Measurements from ENCODE around the gene NEAT1.

The NEAT1 gene

DNA sequence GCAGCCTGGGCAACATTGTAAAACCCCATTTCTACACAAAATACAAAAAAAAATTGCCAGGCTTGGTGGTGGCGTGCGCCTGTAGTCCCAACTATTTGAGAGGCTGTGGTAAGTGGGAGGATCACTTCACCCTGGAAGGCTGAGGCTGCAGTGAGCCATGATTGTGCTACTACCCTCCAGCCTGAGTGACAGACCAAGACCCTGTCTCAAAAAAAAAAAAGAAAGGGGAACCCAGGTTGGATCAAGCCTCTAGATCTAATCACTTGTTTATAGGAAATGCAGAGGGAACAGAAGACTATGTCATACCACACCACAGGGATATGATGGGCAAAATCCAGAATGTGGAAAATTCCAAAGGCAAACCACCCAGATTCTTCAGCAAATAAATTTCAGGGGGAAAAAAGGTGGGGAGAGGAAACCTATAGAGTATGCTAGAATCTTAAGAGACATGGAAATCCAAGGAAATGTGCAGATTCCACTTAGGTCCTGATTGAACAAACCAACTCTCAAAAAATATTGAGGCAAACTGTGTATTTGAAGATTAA lies 59.8 kb downstream of the NEAT1 start:
- H3K9me3 Mint-ChIP-seq = no peaks in the 10 kb centered on the region
- no peak overlapping the region for H3K4me3 Mint-ChIP-seq
- CTCF ChIA-PET = interaction anchor here (0.7 kb wide), 1 partner anchor 406 kb away, joined by 3 read pairs; no protein-coding TSS in a partner anchor
- H3K36me3 Mint-ChIP-seq = no peaks in the 10 kb centered on the region
- H3K27ac Mint-ChIP-seq = peak overlapping the region; percentile 30
- H3K27me3 Mint-ChIP-seq = peaks cover 34% of the 10 kb centered on the region
- no peak for DNase-seq
- peaks cover 16% of the 10 kb centered on the region for H3K4me1 Mint-ChIP-seq

DNA sequence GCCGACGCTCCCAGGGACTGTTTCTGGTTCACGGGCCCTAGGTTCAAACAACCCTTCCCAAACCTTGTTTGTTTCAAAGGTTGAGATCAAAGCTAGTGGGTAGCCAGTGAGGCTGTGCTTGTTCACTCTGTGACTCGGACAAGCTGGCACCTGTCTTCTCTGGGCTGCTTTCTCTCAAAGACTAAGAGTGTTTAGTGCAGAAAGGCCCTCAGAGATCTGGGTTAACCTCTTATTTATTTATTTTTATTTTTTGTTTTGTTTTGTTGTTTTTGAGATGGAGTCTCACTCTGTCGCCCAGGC lies 63.3 kb downstream of the NEAT1 start:
- Mint-ChIP-seq H3K27me3 (peaks cover 41% of the 10 kb centered on the region), H3K4me1 (peaks cover 28% of the 10 kb centered on the region), H3K27ac (no peak overlapping the region), H3K9me3 (no peaks in the 10 kb centered on the region), H3K36me3 (no peaks in the 10 kb centered on the region), H3K4me3 (no peak overlapping the region)
- no peak for DNase-seq
- CTCF ChIA-PET = no interaction called here

DNA sequence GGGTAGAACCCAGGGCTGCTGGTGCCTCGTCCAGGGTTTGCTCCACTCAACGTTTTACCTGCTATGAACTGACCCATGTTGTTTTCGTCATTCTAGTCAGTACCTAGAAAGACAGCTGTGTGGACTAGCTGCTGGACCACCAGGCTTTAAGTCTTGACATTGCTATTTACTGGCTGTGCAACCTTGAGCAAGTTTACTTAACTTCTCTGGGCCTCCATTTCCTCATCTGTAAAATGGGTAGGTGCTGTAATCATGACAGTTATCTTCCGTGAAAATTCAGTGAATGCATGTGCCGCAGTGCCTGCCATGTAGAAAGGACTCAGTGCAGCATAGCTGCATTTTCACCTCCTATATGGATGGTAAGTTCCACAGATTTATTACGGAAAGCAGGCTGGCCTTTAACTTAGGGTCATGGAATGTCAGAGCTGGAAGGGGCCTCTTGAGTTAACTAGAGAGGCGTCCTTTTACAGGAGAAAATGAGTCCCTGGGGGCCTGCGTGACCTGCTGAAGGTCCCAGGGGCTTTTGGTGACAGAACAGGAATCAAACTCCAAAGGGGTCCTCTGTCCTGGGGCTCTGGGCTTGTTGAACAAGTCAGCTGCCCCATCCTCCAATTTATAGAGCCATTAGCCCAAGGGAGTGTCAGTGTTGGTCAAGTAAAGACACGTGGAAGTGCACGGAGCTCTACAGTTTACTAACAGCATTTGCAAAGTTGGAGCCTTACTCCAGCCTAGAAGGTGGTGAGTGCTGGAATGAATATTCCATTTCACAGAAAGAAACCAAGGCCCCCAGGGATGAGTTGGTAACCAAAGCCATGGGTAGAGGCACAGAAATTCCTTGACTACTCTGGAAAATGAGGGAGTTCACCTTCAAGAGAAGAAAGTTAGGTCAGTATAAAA lies 64.2 kb downstream of the NEAT1 start:
- CTCF ChIA-PET = interaction anchor here (1.1 to 1.3 kb wide), 2 partner anchors 24 to 137 kb away, joined by 3 to 4 read pairs; no protein-coding TSS in a partner anchor
- Mint-ChIP-seq H3K4me1 (peaks cover 35% of the 10 kb centered on the region), H3K9me3 (no peaks in the 10 kb centered on the region), H3K27me3 (peaks cover 36% of the 10 kb centered on the region), H3K36me3 (no peaks in the 10 kb centered on the region), H3K27ac (no peak overlapping the region), H3K4me3 (no peak overlapping the region)
- peak; percentile 8 for DNase-seq

GRCh38 chr11:65487467-65488272 lies 65.1 kb downstream of the NEAT1 start:
- Mint-ChIP-seq H3K9me3 (no peaks in the 10 kb centered on the region), H3K4me3 (no peak overlapping the region), H3K4me1 (peaks cover 40% of the 10 kb centered on the region), H3K27ac (peak overlapping the region; percentile 54), H3K27me3 (peaks cover 30% of the 10 kb centered on the region), H3K36me3 (no peaks in the 10 kb centered on the region)
- CTCF ChIA-PET = interaction anchor here (1.1 to 3.0 kb wide), 4 partner anchors 8 to 137 kb away, joined by 3 to 10 read pairs (median 4); no protein-coding TSS in a partner anchor
- DNase-seq = peak; percentile 44

GRCh38 chr11:65488273-65489034 lies 65.9 kb downstream of the NEAT1 start:
- Mint-ChIP-seq H3K27ac (peak overlapping the region; percentile 54), H3K4me1 (peaks cover 48% of the 10 kb centered on the region), H3K9me3 (no peaks in the 10 kb centered on the region), H3K27me3 (peaks cover 30% of the 10 kb centered on the region), H3K4me3 (no peak overlapping the region), H3K36me3 (no peaks in the 10 kb centered on the region)
- no peak for DNase-seq
- CTCF ChIA-PET = interaction anchor here (1.3 to 3.0 kb wide), 4 partner anchors 9 to 73 kb away, joined by 3 to 10 read pairs (median 4); no protein-coding TSS in a partner anchor

DNA sequence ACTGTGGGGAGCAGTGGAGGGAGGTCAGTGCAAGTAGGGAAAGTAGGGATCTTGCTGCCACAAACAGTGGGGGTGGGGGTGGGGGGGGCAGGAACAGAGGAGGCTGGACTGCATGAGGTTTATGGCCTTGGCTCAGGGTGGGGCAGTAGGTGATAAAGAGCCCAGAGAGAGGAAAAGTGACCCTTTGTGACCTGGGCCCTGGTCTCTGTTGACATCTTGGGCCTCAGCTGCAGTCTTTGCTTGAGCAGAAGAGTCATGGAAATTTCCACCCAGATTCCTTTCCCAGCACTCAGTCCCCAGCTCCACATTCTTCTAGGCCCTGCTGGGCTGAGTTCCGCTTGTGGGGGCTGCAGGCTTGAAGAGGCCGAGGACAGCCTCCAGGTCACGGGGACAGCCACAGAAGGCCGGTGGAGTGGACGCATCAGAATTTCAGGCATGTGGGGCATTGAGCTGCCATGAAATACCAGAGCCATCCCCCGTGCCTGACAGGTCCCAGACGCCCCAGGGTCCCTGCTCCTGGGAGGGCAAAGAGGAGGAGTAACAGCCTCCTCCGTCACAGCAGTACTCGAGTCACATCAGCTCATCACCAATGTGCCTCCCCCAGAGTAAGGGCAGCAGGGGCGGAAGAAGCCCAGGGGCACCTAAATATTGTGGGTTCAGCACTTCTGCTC lies 66.6 kb downstream of the NEAT1 start:
- CTCF ChIA-PET = interaction anchor here (1.0 to 3.0 kb wide), 4 partner anchors 10 to 74 kb away, joined by 3 to 10 read pairs (median 4); no protein-coding TSS in a partner anchor
- H3K27ac Mint-ChIP-seq = no peak overlapping the region
- H3K27me3 Mint-ChIP-seq = peaks cover 23% of the 10 kb centered on the region
- no peak for DNase-seq
- no peaks in the 10 kb centered on the region for H3K9me3 Mint-ChIP-seq
- no peak overlapping the region for H3K4me3 Mint-ChIP-seq
- peaks cover 51% of the 10 kb centered on the region for H3K4me1 Mint-ChIP-seq
- H3K36me3 Mint-ChIP-seq = no peaks in the 10 kb centered on the region

- DNase-seq = no peak
- Mint-ChIP-seq H3K36me3 (no peaks in the 10 kb centered on the region), H3K4me3 (no peak overlapping the region), H3K4me1 (peaks cover 57% of the 10 kb centered on the region), H3K9me3 (no peaks in the 10 kb centered on the region), H3K27me3 (peaks cover 23% of the 10 kb centered on the region), H3K27ac (no peak overlapping the region)
- CTCF ChIA-PET = interaction anchor here (1.0 to 3.0 kb wide), 4 partner anchors 10 to 75 kb away, joined by 3 to 10 read pairs (median 4); no protein-coding TSS in a partner anchor
Measured at GRCh38 chr11:65489706-65490320, 67.2 kb downstream of the NEAT1 start.

- CTCF ChIA-PET = no interaction called here
- DNase-seq = no peak
- no peak overlapping the region for H3K27ac Mint-ChIP-seq
- no peaks in the 10 kb centered on the region for H3K36me3 Mint-ChIP-seq
- peaks cover 62% of the 10 kb centered on the region for H3K4me1 Mint-ChIP-seq
- no peak overlapping the region for H3K4me3 Mint-ChIP-seq
- no peaks in the 10 kb centered on the region for H3K9me3 Mint-ChIP-seq
- H3K27me3 Mint-ChIP-seq = peaks cover 14% of the 10 kb centered on the region
Measured at GRCh38 chr11:65491163-65491465, 68.5 kb downstream of the NEAT1 start.

DNA sequence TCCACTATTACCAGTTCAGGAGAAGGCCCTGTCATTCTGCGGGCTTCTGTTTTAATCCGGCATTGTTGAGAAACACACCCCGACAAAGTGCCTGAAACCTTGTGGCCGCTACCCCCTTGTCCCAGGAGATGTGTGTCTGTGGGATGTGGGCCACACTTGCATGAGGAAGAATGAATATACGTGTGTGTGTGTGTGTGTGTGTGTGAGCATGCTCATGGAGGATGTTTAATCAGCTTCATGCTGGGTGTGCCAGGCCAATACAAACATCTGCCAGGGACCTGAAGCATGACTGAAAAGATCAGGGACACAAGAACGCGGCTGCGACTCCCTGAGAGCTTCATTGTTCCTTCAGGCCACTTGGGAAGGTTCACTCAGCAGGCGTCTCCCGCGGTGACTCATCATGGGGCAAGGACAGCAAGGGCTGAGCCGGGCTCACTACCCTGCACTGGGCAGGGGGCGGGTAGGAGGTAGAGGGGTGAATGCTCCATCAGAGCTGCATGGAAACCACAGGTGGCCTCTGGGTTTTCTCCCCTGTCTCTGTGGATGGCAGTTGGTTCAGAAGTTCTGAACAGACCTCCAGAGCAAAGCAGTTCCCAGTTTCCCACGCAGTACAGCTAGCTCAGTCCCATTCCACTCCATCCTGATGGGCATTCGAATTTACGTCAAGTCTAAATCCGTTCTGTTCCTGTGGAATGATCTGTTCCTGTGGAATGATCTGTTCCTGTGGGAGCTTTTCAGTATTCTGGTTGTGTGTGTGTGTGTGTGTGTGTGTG lies 69.2 kb downstream of the NEAT1 start:
- Mint-ChIP-seq H3K36me3 (no peaks in the 10 kb centered on the region), H3K9me3 (no peaks in the 10 kb centered on the region), H3K27ac (peak overlapping the region; percentile 76), H3K4me1 (peaks cover 69% of the 10 kb centered on the region), H3K27me3 (peaks cover 14% of the 10 kb centered on the region), H3K4me3 (no peak overlapping the region)
- CTCF ChIA-PET = interaction anchor here (0.9 to 2.1 kb wide), 5 partner anchors 13 to 61 kb away, joined by 3 to 10 read pairs (median 4); no protein-coding TSS in a partner anchor
- DNase-seq = no peak

DNA sequence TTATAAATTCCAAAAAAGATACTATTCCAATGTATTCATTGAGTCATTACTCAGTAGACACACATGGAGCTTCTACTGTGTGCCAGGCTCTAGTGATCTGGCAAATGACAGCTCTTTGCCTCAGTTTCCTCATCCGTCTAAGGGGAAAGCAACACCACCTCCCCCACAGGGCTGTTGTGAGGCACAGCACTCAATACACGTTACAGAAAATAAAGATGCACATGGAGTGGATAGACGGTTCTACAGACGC lies 69.7 kb downstream of the NEAT1 start:
- no peak overlapping the region for H3K4me3 Mint-ChIP-seq
- H3K4me1 Mint-ChIP-seq = peaks cover 70% of the 10 kb centered on the region
- DNase-seq = no peak
- no peaks in the 10 kb centered on the region for H3K36me3 Mint-ChIP-seq
- no peaks in the 10 kb centered on the region for H3K9me3 Mint-ChIP-seq
- CTCF ChIA-PET = interaction anchor here (0.9 to 2.1 kb wide), 6 partner anchors 14 to 111 kb away, joined by 3 to 10 read pairs (median 4); no protein-coding TSS in a partner anchor
- peak overlapping the region; percentile 76 for H3K27ac Mint-ChIP-seq
- peaks cover 11% of the 10 kb centered on the region for H3K27me3 Mint-ChIP-seq

- CTCF ChIA-PET = interaction anchor here (0.9 to 2.1 kb wide), 9 partner anchors 14 to 111 kb away, joined by 3 to 10 read pairs (median 4); no protein-coding TSS in a partner anchor
- Mint-ChIP-seq H3K27me3 (peaks cover 11% of the 10 kb centered on the region), H3K36me3 (peaks cover under 1% of the 10 kb centered on the region), H3K27ac (peak overlapping the region; percentile 20), H3K4me3 (no peak overlapping the region), H3K9me3 (no peaks in the 10 kb centered on the region), H3K4me1 (peaks cover 65% of the 10 kb centered on the region)
- DNase-seq = no peak
Measured at GRCh38 chr11:65492637-65493366, 70.2 kb downstream of the NEAT1 start.

All from activated naive CD4-positive, alpha-beta T cell treated with anti-CD3 and anti-CD28 coated beads, Interleukin-2, amount 10 ng/mL, durations not matched to agents 7 days and 5 days (primary cell).